ENCODE measurements around the gene MAPK12.

MAPK12 gene

DNA sequence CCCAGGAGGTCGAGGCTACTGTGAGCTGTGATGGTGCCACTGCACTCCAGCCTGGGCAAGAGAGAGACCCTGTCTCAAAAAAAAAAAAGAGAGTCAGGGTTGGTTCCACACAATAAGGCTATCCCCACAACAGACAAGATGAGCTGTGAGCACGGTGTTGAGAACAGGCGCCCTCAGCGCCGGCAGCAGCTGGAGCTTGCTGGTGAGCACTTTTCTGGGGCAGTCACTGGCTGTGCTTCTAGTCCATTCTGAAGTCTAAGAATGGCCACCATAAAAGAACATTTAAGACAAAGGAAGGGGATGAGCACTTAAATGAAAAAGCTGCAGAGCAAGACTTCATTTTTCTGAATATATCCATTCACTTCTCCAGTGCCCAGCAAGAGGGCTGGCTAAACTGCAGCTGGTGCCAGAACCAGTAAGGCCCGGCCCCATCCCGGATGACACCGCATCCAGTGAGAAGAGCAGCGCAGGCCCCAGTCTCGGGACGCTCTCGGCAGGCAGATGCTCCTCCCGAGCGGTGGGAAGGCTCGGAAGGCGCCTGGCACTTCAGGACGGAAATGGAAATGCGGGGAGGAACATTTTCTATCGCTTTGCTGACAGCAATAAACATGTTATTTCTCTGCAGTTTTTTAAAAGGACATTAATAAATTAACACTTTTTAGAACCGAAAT, 28.9 kb downstream of the MAPK12 start:
- no peak for DNase-seq (ENCODE audit: low spot score)

DNA sequence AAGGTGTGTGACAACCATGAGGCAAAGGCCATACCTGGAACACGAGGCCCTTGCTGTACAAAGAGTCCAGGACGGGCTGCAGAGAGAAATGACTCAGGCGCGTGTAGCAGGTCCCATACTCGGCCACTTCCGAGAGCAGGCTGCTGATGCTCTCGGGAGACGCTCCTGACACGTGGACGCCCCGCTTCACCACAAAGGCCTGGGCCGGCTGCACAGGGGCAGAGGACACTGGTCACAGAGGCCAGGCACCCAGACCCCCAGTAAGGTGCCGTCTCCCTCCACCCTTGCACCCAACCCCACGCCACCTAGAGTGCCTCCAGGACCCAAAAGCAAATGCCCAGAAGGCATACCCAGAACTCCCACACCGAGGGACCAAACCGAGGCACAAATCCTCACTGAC, 32.1 kb downstream of the MAPK12 start:
- DNase-seq (ENCODE audit: low spot score) = no peak

GRCh38 chr22:50228366-50228765, 33.1 kb downstream of the MAPK12 start:
- no peak for DNase-seq (ENCODE audit: low spot score)

DNA sequence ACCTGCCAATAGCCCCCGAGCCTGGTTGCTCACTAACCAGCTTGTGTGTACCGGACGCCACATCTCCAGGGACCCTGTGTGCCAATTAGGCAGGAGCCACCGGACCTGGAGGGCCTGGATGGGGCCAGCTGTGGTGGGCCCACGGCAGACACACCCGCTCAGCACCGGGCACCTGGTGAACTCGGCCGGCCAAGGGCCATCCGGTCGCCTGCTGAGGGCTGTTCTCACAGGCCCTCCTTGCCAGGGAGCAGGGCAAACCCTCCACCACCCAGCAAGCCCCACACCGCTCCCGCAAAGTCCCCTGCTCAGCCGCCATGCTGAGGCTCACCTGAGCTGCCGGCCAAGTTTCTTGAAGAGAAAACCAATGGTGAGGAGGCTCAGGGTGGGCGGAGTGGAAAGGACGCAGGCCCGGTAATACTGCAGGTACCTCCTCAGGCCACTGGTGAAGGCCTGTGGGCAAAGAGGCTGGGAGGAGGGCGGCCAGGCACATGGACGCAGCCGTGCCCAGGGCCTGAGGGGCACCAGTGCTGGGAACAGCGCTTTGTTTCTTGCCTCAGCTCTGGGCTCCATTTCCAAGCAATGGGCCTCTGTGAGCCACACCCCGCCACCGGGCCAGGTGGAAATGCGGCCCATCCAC, 33.8 kb downstream of the MAPK12 start:
- no peak for DNase-seq (ENCODE audit: low spot score)

DNA sequence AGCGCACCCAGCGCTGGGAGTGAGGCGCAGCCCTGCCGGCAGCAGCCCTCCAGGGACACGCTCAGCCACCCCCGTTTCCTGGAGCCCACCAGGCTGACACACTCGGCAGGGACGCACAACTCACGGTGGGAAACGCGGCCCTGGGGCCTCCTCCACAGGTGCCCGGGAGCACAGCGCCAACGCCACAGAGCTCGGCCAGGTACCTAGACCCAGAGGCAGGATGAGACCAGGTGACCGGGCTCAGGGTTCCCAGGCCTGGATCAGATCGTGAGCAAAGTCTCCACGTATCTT, 34.7 kb downstream of the MAPK12 start:
- DNase-seq (ENCODE audit: low spot score) = no peak

GRCh38 chr22:50226063-50226874, 35.2 kb downstream of the MAPK12 start:
- DNase-seq (ENCODE audit: low spot score) = no peak

- no peak for DNase-seq (ENCODE audit: low spot score)
These were observed 36.1 kb downstream of the MAPK12 start for GRCh38 chr22:50225200-50225969.

- DNase-seq (ENCODE audit: low spot score) = no peak
These were observed 37.4 kb downstream of the MAPK12 start for GRCh38 chr22:50224071-50224470.

DNA sequence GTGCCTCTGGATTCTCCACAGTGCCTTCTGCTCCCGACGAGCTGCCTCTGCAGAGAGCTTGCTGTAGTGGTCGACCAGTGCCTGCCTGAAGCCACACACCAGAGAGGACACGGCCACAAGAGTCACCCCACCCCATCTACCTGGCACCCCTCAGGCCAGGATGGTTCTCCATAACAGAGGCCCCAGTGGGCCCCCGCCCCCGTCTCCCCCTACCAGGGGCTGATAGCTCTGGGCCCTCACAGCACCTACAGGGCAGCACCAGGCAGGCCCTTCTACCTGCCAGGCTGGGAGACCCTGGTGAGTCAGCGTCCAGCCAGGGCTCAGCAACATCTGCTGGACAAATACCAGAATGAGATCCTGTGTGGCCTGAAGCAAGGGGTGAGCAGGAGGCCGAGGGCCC, 39.0 kb downstream of the MAPK12 start:
- DNase-seq (ENCODE audit: low spot score) = no peak

DNA sequence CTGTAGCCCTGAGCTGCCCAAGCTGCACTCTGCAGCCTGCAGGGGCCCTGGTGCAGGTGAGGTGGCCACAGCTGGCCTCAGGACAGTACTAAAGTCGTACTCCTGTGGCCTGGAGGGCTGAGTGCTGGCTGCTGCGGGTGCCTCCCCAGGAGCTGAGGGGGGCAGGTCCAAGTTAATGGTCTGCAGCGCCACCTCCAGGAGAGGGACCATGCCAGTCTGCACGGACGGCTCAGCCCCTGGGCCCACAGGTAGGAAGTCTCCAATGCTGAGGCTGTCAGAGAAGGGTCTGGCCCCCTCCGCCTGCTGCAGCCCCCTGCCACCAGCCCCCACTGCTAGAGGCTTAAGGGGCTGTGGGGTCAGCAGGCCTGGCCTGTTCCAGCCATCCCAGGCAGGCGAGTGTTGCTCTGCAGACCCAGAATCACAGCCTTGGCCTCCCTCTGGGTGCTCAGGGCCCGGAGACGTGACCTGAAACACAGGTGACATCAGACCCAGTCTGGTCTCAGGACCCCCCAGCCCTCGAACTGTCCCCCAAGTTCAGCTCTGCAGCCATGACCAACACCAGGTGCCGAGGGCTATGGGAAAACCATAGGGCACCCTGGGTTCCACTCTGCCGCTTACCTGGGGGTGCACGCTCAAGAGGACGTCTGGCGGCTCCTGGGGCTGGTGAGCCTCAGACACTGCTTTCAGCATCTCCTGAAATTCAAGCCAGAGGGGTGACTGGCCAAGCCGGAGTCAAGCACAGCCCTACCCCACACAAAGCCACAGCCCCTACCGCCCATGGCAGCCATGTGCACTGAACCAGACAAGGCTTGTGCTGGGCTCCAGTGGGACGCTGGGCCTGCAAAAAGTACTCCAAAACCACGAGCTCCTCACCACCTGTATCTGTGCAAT, 39.8 kb downstream of the MAPK12 start:
- DNase-seq (ENCODE audit: low spot score) = no peak

DNA sequence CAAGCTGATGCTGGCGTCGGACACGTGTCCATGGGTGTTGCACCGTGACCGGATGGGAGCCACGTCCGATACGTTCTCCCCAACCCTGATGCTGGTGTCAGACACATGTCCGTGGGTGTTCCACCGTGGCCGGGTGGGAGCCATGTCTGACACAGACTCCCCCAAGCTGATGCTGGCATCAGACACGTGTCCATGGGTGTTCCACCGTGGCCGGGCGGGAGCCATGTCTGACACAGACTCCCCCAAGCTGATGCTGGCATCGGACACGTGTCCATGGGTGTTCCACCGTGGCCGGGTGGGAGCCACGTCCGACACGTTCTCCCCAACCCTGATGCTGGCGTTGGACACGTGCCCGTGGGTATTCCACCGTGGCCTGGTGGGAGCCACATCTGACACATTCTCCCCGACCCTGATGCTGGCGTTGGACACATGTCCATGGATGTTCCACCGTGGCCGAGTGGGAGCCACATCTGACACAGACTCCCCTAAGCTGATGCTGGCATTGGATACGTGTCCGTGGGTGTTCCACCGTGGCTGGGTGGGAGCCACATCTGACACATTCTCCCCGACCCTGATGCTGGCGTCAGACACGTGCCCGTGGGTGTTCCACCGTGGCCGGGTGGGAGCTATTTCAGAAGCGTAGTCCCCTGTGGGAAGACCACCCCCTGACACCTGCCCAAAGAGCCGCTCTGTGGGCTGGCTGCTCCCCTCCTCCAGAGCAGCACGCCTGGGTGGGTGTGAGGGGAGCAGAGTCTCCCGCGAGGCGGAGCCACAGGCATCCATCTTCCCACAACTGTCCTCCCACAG, 40.7 kb downstream of the MAPK12 start:
- no peak for DNase-seq (ENCODE audit: low spot score)

DNA sequence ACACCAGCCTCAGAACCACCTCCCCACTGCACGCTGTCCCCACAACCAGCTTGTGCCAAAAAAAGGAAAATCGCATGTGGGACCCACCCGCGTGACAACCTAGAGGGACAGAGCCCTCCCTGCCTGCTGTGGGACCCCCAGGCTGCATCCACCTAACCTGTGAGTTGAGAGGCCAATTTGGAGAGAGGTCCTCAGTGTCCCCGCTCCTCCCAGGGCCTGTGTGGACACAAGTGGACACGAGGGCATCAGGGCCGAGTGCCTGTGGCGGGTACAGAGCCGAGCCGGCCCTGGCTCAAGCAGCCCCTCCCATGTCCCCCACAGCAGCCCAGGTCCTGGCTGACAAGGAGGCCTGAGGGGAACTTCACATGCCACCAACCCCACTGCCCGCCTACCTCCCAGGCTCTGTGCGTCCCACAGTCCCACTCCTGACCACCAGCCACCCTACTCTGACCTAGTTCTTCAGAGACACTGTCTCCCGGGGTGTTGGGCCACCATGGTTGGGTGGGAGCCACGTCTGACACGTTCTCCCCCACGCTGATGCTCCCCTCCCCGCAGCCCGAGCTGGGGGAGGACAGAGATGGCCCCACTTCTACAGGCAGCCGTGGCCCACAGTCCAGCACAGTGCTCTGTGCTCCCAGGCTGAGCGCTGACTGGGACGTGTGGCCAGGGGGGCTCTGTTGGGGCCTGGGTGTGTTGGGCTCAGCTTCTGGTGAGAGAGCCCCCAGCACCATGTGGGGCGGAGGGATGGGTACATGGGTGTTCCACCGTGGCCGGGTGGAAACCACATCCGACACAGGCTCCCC, 41.5 kb downstream of the MAPK12 start:
- DNase-seq (ENCODE audit: low spot score) = no peak

- DNase-seq (ENCODE audit: low spot score) = no peak
These were observed 42.3 kb downstream of the MAPK12 start for GRCh38 chr22:50218996-50219727.

DNA sequence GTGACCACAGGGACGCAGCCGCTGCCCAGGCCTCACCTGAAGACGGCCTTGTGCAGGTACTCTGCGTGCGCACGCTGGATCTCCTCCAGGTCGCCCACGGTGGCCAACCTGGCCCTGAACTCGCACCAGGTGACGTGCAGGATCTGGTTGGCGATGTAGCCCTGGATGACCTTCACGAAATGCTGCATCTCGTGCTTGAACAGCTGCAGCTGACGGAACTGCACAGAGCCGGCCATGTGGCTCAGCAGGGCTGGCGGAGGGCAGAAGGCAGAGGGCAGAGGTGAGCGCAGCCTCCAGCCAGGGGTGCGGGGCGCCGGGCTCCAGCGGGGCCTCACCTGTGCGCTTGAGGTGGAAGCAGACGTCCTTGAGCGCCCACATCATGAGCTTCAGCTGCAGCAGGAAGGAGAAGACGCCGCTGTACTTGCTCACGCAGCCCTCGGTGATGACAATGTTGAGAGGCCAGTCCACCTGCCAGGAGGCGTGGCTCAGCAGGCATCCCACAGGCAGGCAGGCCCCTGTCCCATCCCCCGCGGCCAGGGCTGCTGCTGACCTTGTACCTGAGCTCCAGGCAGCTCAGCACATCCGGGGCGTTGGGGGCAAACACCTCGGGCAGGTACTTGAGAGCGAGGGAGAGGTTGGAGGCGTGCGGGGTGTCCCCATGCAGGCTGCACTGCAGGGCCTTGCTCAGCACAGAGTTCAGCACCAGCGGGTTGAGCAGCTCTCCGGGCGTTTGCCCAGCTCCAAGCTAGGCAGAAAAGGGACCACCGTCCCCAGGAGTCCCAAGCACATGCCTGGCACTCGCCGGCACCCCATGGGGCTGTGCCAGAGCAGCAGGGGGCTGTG, 43.1 kb downstream of the MAPK12 start:
- DNase-seq (ENCODE audit: low spot score) = no peak

DNA sequence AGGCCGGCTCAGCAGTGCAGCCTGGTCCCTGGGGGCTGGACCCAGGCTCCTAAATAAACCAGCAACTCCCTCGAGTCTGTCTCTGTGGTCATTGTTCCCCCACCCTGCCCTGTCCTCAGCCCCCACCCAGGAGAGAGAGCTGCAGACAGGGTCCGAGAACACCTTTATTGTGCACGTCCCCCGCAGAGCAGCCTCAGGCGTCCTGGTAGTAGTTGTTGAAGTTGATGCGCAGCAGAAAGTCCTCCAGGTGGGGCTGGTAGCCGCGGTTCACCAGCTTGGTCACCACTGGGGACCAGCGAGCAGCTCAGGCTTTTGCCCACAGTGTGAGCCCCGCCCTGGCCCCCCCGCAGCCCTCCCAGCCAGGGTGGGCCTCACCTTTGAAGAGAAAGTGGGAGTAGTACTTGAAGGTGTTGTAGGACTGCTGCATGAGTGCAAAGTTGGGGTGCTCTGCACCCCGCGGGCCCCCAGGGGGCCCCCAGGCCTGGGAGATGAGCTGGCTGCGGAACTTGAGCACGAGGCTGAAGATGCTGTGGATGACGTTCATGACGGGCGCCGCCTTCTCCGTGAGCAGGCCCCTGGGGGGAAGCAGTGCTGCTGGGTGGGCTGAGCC, 43.8 kb downstream of the MAPK12 start:
- no peak for DNase-seq (ENCODE audit: low spot score)

- no peak for DNase-seq (ENCODE audit: low spot score)
These were observed 44.6 kb downstream of the MAPK12 start for GRCh38 chr22:50216684-50217520.
